B cell (primary cell): ENCODE measurements around the gene ANKS1B.

Experiments used
- EZH2 ChIP-seq: IDR thresholded peaks from 2 replicates; pipeline ENCODE4 v1.6.1; 2012; ENCODE audit warnings: borderline replicate concordance, low read depth, mild to moderate bottlenecking, moderate library complexity, low read length; ENCODE audit not compliant: insufficient read depth, poor library complexity, severe bottlenecking
- TF ChIP-seq, protein P1 (sequence below): fragments of 200-600 bp; IDR thresholded peaks from one replicate; pipeline ENCODE4 v1.8.0; 2022; ENCODE audit warnings: antibody characterized with exemption, mild to moderate bottlenecking

DNA sequence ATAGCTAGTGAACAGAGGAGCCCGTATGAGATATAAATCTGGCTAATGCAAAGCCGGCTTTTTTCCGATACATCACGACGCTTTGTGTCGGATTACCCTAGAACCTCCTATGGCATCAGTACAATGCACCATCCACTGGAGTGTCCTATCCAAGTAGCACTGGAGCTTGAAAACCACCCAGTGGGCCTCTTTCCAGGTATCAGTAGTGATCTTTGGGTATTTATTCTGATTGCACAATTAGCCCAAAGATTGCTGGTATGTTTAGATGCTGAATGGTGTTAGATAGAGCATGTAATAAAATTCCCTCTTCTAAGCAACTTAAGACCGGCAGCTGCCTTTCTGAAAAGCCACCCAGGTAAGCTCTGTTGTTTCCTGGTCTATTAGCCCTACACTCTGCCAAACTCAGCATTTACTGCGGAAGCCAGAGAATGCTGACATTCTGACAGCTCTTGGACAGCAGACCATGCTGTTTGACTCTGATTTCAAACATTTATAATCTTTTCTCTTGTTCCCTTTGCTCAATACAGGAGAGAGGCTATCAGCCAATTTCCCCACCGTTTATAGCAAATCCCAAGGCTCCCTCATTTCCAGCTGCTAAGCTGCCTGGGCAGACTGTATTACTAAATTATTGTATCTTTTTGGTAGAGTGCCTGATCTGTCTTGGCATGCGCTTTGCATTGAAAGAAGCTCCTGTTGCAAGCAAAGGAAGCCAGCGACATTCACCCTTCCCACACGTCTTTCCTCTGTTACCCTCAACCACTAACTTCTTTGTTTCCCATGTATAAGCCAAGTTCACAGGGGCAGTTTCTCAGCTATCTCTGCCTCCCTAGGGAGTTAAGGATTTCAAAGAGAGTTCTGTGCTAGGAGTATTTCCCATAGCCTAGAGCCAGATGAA is 725.4 kb downstream of the ANKS1B start:
- TF ChIP-seq, protein P1, sequence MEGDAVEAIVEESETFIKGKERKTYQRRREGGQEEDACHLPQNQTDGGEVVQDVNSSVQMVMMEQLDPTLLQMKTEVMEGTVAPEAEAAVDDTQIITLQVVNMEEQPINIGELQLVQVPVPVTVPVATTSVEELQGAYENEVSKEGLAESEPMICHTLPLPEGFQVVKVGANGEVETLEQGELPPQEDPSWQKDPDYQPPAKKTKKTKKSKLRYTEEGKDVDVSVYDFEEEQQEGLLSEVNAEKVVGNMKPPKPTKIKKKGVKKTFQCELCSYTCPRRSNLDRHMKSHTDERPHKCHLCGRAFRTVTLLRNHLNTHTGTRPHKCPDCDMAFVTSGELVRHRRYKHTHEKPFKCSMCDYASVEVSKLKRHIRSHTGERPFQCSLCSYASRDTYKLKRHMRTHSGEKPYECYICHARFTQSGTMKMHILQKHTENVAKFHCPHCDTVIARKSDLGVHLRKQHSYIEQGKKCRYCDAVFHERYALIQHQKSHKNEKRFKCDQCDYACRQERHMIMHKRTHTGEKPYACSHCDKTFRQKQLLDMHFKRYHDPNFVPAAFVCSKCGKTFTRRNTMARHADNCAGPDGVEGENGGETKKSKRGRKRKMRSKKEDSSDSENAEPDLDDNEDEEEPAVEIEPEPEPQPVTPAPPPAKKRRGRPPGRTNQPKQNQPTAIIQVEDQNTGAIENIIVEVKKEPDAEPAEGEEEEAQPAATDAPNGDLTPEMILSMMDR = no peak
- no peak for TF ChIP-seq EZH2
